ENCODE data around the gene XPO4. TPM values are rescaled to one million over a fixed set of nuclear protein-coding genes. Genes with fewer than 3 reads are reported as not detected.

The XPO4 gene
- total RNA-seq, 6 donors from 2014 or later = 15.7 to 33.0 (median 17.4) TPM

Other genes with a start within 250 kb of the XPO4 start
- gene IL17D, start 199.0 kb downstream of the XPO4 start, total RNA-seq = 1 to 10 TPM; 1.0 to 6.4 (median 2.4) TPM
- 10 to 100 TPM in 2 of 6 donors, 1 to 10 TPM in 4; 3.1 to 13.8 (median 9.0) TPM for gene EEF1AKMT1, start 128.8 kb downstream of the XPO4 start, total RNA-seq
- 10 to 100 TPM; 26.2 to 44.4 (median 39.5) TPM for gene LATS2, start 158.8 kb upstream of the XPO4 start, total RNA-seq
- 100 to 1,000 TPM in 2 of 6 donors, 10 to 100 TPM in 4; 18.9 to 200 (median 50.8) TPM for gene SAP18, start 237.4 kb upstream of the XPO4 start, total RNA-seq